GM18909 (cell line): Measurements from ENCODE around the gene TAF10.

Experiments
- ATAC-seq: cut with Tn5 transposase; IDR thresholded peaks from one replicate; pipeline ENCODE4 v1.9.1; 2021; ENCODE audit warnings: mild to moderate bottlenecking; ENCODE audit not compliant: unreplicated experiment, poor library complexity

TAF10 gene

GRCh38 chr11:6611092-6611962, 689 bp downstream of the TAF10 start:
- peak; percentile 19 for ATAC-seq

- no peak for ATAC-seq
These were observed 1.4 kb downstream of the TAF10 start for GRCh38 chr11:6610591-6610990.

GRCh38 chr11:6609502-6610015, 2.5 kb downstream of the TAF10 start:
- no peak for ATAC-seq

GRCh38 chr11:6608726-6609501, 3.1 kb downstream of the TAF10 start:
- no peak for ATAC-seq

- no peak for ATAC-seq
These were observed 4.0 kb downstream of the TAF10 start for GRCh38 chr11:6608011-6608410.

- ATAC-seq, result no peak
These were observed 4.7 kb downstream of the TAF10 start for GRCh38 chr11:6607190-6607795.

GRCh38 chr11:6606471-6607189, 5.4 kb downstream of the TAF10 start:
- ATAC-seq, result peak; percentile 57

GRCh38 chr11:6604790-6605189, 7.2 kb downstream of the TAF10 start:
- no peak for ATAC-seq

GRCh38 chr11:6604081-6604626, 7.9 kb downstream of the TAF10 start:
- ATAC-seq, result peak; percentile 48

- ATAC-seq, result peak; percentile 77
These were observed 8.5 kb downstream of the TAF10 start, which contains the start of the genes ILK and RRP8 for GRCh38 chr11:6603287-6604080. ILK (plus strand) TSS chr11:6603774; CDS start chr11:6604272, 498 bp downstream. RRP8 (minus strand) TSS chr11:6603616; CDS start chr11:6603502, 114 bp downstream.

- no peak for ATAC-seq
These were observed 9.7 kb downstream of the TAF10 start for GRCh38 chr11:6602096-6602940.

GRCh38 chr11:6601041-6601461, 11.0 kb downstream of the TAF10 start:
- no peak for ATAC-seq

- ATAC-seq, result no peak
These were observed 12.1 kb downstream of the TAF10 start for GRCh38 chr11:6599881-6600390.

GRCh38 chr11:6599449-6599848, 12.6 kb downstream of the TAF10 start:
- no peak for ATAC-seq

GRCh38 chr11:6598555-6598954, 13.5 kb downstream of the TAF10 start:
- ATAC-seq, result no peak

- no peak for ATAC-seq
These were observed 15.7 kb downstream of the TAF10 start for GRCh38 chr11:6596239-6596877.

- no peak for ATAC-seq
These were observed 17.8 kb downstream of the TAF10 start for GRCh38 chr11:6594142-6594768.
